NB4 (cell line): ENCODE results near the gene RSPH1.

Source experiments
- MYC ChIP-seq: IDR thresholded peaks from 2 replicates; pipeline ENCODE4 v1.6.1; 2011; ENCODE audit warnings: low read depth, low read length
- POLR2A ChIP-seq: IDR thresholded peaks from 2 replicates; pipeline ENCODE4 v1.6.1; 2011; ENCODE audit warnings: mild to moderate bottlenecking; ENCODE audit not compliant: insufficient read length; ENCODE audit errors: extremely low read depth
- TF ChIP-seq, protein P1 (sequence below): IDR thresholded peaks from one replicate; pipeline ENCODE4 v1.5.1; 2012; ENCODE audit warnings: low read depth, low read length
- TF ChIP-seq, protein P2 (sequence below): IDR thresholded peaks from 2 replicates; pipeline ENCODE4 v1.6.1; 2011; ENCODE audit warnings: low read depth, low read length

DNA sequence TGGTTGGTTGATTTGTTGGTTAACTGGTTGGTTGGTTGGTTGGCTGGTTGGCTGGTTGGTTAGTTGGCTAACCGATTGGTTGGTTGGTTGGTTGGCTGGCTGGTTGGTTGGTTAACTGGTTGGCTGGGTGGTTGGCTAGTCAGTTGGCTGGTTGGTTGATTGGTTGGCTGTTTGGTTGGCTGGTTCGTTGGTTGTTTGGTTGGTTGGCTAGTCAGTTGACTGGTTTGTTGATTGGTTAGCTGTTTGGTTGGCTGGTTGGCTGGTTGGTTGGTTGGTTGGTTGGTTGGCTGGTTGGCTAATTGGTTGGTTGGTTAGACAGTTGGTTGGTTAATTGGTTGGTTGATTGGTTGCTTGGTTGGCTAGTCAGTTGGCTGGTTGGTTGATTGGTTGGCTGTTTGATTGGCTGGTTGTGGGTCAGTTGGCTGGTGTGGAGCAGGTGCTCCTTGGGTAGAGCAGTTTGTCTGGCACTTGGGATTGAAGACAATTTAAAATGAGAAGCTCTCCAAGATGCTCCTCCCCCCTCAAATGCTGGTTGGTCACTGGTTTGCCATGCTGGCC is 6.9 kb downstream of the RSPH1 start:
- TF ChIP-seq, protein P1, sequence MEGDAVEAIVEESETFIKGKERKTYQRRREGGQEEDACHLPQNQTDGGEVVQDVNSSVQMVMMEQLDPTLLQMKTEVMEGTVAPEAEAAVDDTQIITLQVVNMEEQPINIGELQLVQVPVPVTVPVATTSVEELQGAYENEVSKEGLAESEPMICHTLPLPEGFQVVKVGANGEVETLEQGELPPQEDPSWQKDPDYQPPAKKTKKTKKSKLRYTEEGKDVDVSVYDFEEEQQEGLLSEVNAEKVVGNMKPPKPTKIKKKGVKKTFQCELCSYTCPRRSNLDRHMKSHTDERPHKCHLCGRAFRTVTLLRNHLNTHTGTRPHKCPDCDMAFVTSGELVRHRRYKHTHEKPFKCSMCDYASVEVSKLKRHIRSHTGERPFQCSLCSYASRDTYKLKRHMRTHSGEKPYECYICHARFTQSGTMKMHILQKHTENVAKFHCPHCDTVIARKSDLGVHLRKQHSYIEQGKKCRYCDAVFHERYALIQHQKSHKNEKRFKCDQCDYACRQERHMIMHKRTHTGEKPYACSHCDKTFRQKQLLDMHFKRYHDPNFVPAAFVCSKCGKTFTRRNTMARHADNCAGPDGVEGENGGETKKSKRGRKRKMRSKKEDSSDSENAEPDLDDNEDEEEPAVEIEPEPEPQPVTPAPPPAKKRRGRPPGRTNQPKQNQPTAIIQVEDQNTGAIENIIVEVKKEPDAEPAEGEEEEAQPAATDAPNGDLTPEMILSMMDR: no peak
- no peak for TF ChIP-seq POLR2A
- TF ChIP-seq, protein P2, sequence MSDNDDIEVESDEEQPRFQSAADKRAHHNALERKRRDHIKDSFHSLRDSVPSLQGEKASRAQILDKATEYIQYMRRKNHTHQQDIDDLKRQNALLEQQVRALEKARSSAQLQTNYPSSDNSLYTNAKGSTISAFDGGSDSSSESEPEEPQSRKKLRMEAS: no peak
- no peak for TF ChIP-seq MYC
